Body of pancreas (tissue), 4 donors: Measurements from ENCODE around the gene MET.

ENCODE experiments used
- CTCF ChIP-seq, 7 experiments: fragments of 450-650 bp in 4 of 7; fragments of 200-600 bp in 3 of 7; sonication (generic) in 3 of 7; IDR thresholded peaks; one replicate each; pipeline ENCODE4 v1.5.1; 2016 to 2019; ENCODE audit warnings: antibody characterized with exemption in 7 of 7
- POLR2A ChIP-seq, 3 donors: fragments of 450-650 bp; IDR thresholded peaks; one replicate each; pipeline ENCODE4 v1.6.1; 2016; ENCODE audit warnings: antibody characterized with exemption in 3 of 3, mild to moderate bottlenecking in 2 of 3

DNA sequence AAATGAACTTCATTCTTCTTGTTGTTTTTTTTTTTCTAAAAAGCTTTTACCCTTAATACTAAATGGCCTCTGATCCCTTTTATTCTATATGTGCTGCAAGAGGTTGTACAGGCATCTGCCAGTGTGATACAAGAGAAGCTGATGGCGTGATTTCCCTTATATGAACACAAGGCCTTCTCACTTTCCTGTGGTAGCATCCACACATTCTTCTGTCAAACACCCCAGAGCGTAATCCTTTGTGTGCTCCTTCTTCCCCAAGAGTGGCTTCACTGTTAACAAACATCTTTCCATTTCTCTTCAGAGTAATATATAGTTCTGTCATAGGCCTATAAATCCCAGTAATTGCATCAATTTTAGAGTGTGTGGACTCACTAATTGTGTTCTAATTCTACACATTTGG, 104.0 kb downstream of the MET start:
- TF ChIP-seq POLR2A (IDR thresholded peaks at IDR 0.05) (no peak), CTCF (IDR thresholded peaks at IDR 0.05) (no peak)
